Activated CD8-positive, alpha-beta memory T cell treated with anti-CD3 and anti-CD28 coated beads, Interleukin-2, amount 10 ng/mL, durations not matched to agents 7 days and 5 days (primary cell): ENCODE data around the gene C9orf57. TPM values are rescaled to one million over a fixed set of nuclear protein-coding genes. Genes with fewer than 3 reads are reported as not detected.
A peak's percentile ranks its signal among the peaks of the same experiment; 100 is the strongest.
"Not testable (repeated sequence)": the region's sequence is repeated elsewhere in the genome, so short reads cannot be mapped to it uniquely, and the experiment has no call there.

Experiments
- ATAC-seq: fragments of 150-1000 bp; cut with Tn5 transposase; one replicate; pipeline ENCODE4 v1.10.0; 2021; ENCODE audit warnings: moderate library complexity
- CTCF ChIA-PET: fragments of 350-600 bp; sonication (Branson Sonifier 250); formaldehyde crosslinking; loops from one replicate; lab custom pipeline; 2021; ENCODE audit warnings: antibody characterized with exemption; lab: Charles Lee
- DNase-seq: peaks from one replicate; pipeline ENCODE4 v3.0.0-alpha.2; 2020
- H3K27ac Mint-ChIP-seq: one replicate; pipeline ENCODE4 v1.8.0; 2021; ENCODE audit warnings: mild to moderate bottlenecking, mixed read lengths
- H3K27me3 Mint-ChIP-seq: one replicate; pipeline ENCODE4 v1.8.0; 2021; ENCODE audit warnings: mixed read lengths
- H3K36me3 Mint-ChIP-seq: one replicate; pipeline ENCODE4 v1.8.0; 2021; ENCODE audit warnings: mild to moderate bottlenecking, mixed read lengths
- H3K4me1 Mint-ChIP-seq: one replicate; pipeline ENCODE4 v1.8.0; 2021; ENCODE audit warnings: mixed read lengths
- H3K4me3 Mint-ChIP-seq: one replicate; pipeline ENCODE4 v1.8.0; 2021; ENCODE audit warnings: mild to moderate bottlenecking, moderate library complexity, mixed read lengths
- H3K9me3 Mint-ChIP-seq: one replicate; pipeline ENCODE4 v1.8.0; 2022; ENCODE audit warnings: low read depth, mixed read lengths
- total RNA-seq, 2 experiments: library from RNA; stranded (reverse); gene quantifications; one replicate each; pipeline ENCODE4 v1.2.3, GENCODE V29; 2021

Gene C9orf57
- total RNA-seq, 2 experiments from 2014 or later: not detected

DNA sequence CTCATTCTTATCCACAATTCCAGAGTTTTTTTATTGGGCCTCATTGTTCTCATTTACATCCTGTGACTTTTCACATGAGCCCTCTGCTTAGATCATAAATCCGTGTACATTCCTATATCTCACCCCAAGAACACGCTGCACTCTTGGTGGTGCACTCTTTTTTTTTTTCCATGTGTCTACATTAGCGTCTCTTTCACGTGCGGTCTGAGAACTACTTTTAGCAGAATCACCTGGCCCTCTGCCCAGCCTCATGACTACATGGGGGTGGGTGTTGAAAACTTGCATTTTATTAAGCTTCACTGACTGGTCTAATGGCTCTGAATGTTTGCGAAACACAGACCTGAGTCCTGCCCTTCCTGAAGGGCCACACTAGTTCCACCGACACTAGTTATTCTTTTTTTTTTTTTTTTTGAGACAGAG lies 18.6 kb downstream of the C9orf57 start:
- no peaks in the 10 kb centered on the region for H3K9me3 Mint-ChIP-seq
- no peak overlapping the region for H3K4me3 Mint-ChIP-seq
- CTCF ChIA-PET: no interaction called here
- no peaks in the 10 kb centered on the region for H3K36me3 Mint-ChIP-seq
- ATAC-seq (no peak), DNase-seq (no peak)
- H3K4me1 Mint-ChIP-seq: peaks cover 4% of the 10 kb centered on the region
- peaks cover 20% of the 10 kb centered on the region for H3K27me3 Mint-ChIP-seq
- no peak overlapping the region for H3K27ac Mint-ChIP-seq

GRCh38 chr9:72041369-72041768 lies 19.0 kb downstream of the C9orf57 start:
- H3K4me3 Mint-ChIP-seq: no peak overlapping the region
- no peak for DNase-seq
- H3K9me3 Mint-ChIP-seq: no peaks in the 10 kb centered on the region
- H3K36me3 Mint-ChIP-seq: no peaks in the 10 kb centered on the region
- peaks cover 4% of the 10 kb centered on the region for H3K4me1 Mint-ChIP-seq
- H3K27ac Mint-ChIP-seq: no peak overlapping the region
- CTCF ChIA-PET: no interaction called here
- no peak for ATAC-seq
- peaks cover 20% of the 10 kb centered on the region for H3K27me3 Mint-ChIP-seq

- H3K27ac Mint-ChIP-seq: no peak overlapping the region
- H3K4me1 Mint-ChIP-seq: peaks cover 4% of the 10 kb centered on the region
- H3K4me3 Mint-ChIP-seq: no peak overlapping the region
- H3K36me3 Mint-ChIP-seq: no peaks in the 10 kb centered on the region
- no peaks in the 10 kb centered on the region for H3K9me3 Mint-ChIP-seq
- ATAC-seq (no peak), DNase-seq (no peak)
- H3K27me3 Mint-ChIP-seq: peaks cover 20% of the 10 kb centered on the region
- CTCF ChIA-PET: interaction anchor here (0.7 to 3.1 kb wide), 28 partner anchors 9 to 1148 kb away, joined by 3 to 49 read pairs (median 4); no protein-coding TSS in a partner anchor
Observed at GRCh38 chr9:72039532-72039931, 20.9 kb downstream of the C9orf57 start.

DNA sequence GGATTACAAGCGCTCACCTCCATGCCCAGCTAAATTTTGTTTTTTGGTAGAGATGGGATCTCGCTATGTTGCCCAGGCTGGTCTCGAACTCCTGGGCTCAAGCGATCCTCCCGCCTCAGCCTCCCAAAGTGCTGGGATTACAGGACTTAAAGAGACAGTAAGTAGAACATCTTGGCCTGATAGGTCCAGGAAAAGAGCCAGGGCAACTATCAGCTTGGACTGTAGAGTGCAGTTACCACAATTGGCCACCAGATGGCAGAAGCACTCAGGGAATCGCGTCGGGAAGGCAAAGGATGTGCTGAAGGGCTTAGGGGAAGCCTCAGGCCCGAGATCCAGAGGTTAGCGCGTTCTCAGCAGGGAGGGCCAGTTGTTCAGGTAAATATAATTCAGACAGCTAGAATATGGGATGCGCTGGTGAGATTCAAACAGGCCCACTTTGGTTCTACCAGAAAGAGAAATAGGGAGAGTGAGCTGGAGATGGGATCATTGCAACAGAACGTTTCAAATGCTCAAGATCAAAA lies 21.5 kb downstream of the C9orf57 start:
- CTCF ChIA-PET: interaction anchor here (0.7 to 3.1 kb wide), 31 partner anchors 9 to 783 kb away, joined by 3 to 49 read pairs (median 4); no protein-coding TSS in a partner anchor
- Mint-ChIP-seq H3K4me3 (no peak overlapping the region), H3K36me3 (no peaks in the 10 kb centered on the region), H3K27ac (no peak overlapping the region), H3K9me3 (no peaks in the 10 kb centered on the region), H3K27me3 (peaks cover 20% of the 10 kb centered on the region), H3K4me1 (peaks cover 4% of the 10 kb centered on the region)
- peak; percentile 69 for DNase-seq
- peak; percentile 83 for ATAC-seq

GRCh38 chr9:72038408-72038807 lies 22.0 kb downstream of the C9orf57 start:
- Mint-ChIP-seq H3K27ac (no peak overlapping the region), H3K9me3 (no peaks in the 10 kb centered on the region), H3K27me3 (peaks cover 16% of the 10 kb centered on the region), H3K36me3 (no peaks in the 10 kb centered on the region), H3K4me1 (peaks cover 4% of the 10 kb centered on the region), H3K4me3 (no peak overlapping the region)
- CTCF ChIA-PET: interaction anchor here (0.8 to 3.1 kb wide), 27 partner anchors 8 to 754 kb away, joined by 3 to 49 read pairs (median 5); no protein-coding TSS in a partner anchor
- ATAC-seq: no peak
- no peak for DNase-seq

- Mint-ChIP-seq H3K36me3 (no peaks in the 10 kb centered on the region), H3K4me1 (peaks cover 4% of the 10 kb centered on the region), H3K27ac (no peak overlapping the region), H3K4me3 (no peak overlapping the region), H3K9me3 (no peaks in the 10 kb centered on the region), H3K27me3 (peaks cover 9% of the 10 kb centered on the region)
- ATAC-seq: no peak
- CTCF ChIA-PET: interaction anchor here (1.0 to 1.3 kb wide), 2 partner anchors 11 to 234 kb away, joined by 3 to 4 read pairs; no protein-coding TSS in a partner anchor
- DNase-seq: no peak
Observed at GRCh38 chr9:72037571-72037970, 22.8 kb downstream of the C9orf57 start.

- CTCF ChIA-PET: interaction anchor here (1.6 to 1.7 kb wide), 2 partner anchors 8 to 241 kb away, joined by 6 read pairs; no protein-coding TSS in a partner anchor
- H3K4me1 Mint-ChIP-seq: peaks cover 3% of the 10 kb centered on the region
- no peaks in the 10 kb centered on the region for H3K36me3 Mint-ChIP-seq
- ATAC-seq (no peak), DNase-seq (no peak)
- H3K27ac Mint-ChIP-seq: no peak overlapping the region
- H3K4me3 Mint-ChIP-seq: no peak overlapping the region
- H3K9me3 Mint-ChIP-seq: no peaks in the 10 kb centered on the region
- no peaks in the 10 kb centered on the region for H3K27me3 Mint-ChIP-seq
Observed at GRCh38 chr9:72030767-72031166, 29.6 kb downstream of the C9orf57 start.

DNA sequence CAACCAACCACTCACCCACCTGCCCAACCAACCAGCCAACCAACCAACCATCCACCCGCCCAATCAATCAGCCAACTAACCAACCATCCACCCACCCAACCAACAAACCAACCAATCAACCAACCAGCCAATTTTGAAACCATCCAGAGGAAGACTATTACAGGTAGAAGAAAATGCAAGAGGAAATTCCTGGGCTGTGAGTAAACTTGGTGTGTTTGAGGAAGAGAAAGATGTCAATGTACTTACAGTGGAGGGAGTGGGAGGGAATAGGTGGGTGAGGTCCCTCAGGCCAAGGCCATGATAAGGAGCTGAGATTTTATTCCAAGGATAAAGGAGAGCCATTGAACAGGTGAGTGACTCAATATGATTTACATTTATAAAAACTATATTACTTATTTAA lies 30.4 kb downstream of the C9orf57 start:
- H3K27me3 Mint-ChIP-seq: no peaks in the 10 kb centered on the region
- no peaks in the 10 kb centered on the region for H3K9me3 Mint-ChIP-seq
- H3K36me3 Mint-ChIP-seq: no peaks in the 10 kb centered on the region
- DNase-seq (no peak), ATAC-seq (no peak)
- no peak overlapping the region for H3K27ac Mint-ChIP-seq
- CTCF ChIA-PET: interaction anchor here (1.7 kb wide), 1 partner anchor 9 kb away, joined by 6 read pairs; no protein-coding TSS in a partner anchor
- H3K4me3 Mint-ChIP-seq: no peak overlapping the region
- H3K4me1 Mint-ChIP-seq: peaks cover 9% of the 10 kb centered on the region

- ATAC-seq (peak; percentile 59), DNase-seq (no peak)
- Mint-ChIP-seq H3K27me3 (no peaks in the 10 kb centered on the region), H3K4me3 (no peak overlapping the region), H3K4me1 (peaks cover 13% of the 10 kb centered on the region), H3K9me3 (no peaks in the 10 kb centered on the region), H3K27ac (peak overlapping the region; percentile 81), H3K36me3 (no peaks in the 10 kb centered on the region)
- CTCF ChIA-PET: interaction anchor here (0.7 to 5.1 kb wide), 22 partner anchors 9 to 740 kb away, joined by 3 to 125 read pairs (median 4); no protein-coding TSS in a partner anchor
Observed at GRCh38 chr9:72025906-72026305, 34.5 kb downstream of the C9orf57 start.

DNA sequence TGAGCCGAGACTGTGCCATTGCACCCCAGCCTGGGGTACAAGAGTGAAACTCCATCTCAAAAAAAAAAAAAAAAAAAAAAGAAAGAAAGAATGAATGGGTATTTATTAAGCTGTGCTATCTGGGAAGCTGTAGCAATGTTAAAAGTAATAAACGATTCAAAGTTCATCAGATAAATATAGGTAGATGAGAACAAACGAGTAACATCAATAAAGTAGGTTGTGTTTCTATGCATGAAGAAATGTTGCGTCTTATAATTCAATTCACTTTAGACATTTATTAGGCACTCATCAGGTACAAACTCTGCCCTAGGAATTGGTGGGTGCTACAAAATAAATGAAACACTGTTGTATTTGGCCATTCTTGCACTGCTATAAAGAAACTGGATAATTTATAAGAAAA lies 36.8 kb downstream of the C9orf57 start:
- Mint-ChIP-seq H3K27ac (no peak overlapping the region), H3K4me1 (peaks cover 13% of the 10 kb centered on the region), H3K9me3 (no peaks in the 10 kb centered on the region), H3K36me3 (no peaks in the 10 kb centered on the region), H3K27me3 (no peaks in the 10 kb centered on the region), H3K4me3 (no peak overlapping the region)
- ATAC-seq: no peak
- CTCF ChIA-PET: interaction anchor here (0.9 to 5.1 kb wide), 10 partner anchors 11 to 271 kb away, joined by 3 to 125 read pairs (median 8); no protein-coding TSS in a partner anchor
- DNase-seq: no peak

GRCh38 chr9:72022841-72023240 lies 37.6 kb downstream of the C9orf57 start:
- DNase-seq: no peak
- Mint-ChIP-seq H3K36me3 (no peaks in the 10 kb centered on the region), H3K27me3 (no peaks in the 10 kb centered on the region), H3K9me3 (no peaks in the 10 kb centered on the region), H3K27ac (no peak overlapping the region), H3K4me1 (peaks cover 13% of the 10 kb centered on the region), H3K4me3 (no peak overlapping the region)
- CTCF ChIA-PET: interaction anchor here (0.9 to 5.1 kb wide), 3 partner anchors 14 to 219 kb away, joined by 3 to 125 read pairs (median 12); no protein-coding TSS in a partner anchor
- ATAC-seq: no peak

DNA sequence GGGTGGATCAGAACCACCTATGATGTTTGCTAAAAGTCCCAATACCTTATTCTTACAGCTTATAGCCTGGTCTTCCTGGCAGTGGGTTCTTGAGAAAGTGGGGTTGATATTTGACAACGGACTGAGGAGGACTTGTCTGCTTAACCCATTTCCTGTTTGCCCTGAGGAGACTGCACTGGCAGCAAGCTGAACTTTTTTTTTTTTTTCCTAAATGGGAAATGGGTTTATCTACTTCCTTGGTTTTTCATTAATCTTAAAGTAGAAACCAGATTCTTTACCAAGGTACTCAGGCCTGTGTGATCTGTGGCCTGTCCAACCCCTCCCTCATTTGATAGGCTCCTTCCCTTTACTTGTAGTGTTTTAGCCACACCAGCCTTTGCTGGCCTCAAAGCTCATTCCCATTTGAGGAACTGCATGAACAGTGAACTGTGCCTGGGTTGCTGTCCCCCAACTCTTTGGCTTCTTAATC lies 47.1 kb downstream of the C9orf57 start:
- CTCF ChIA-PET: interaction anchor here (0.9 to 1.5 kb wide), 3 partner anchors 10 to 258 kb away, joined by 3 to 4 read pairs (median 3); no protein-coding TSS in a partner anchor
- peaks cover 7% of the 10 kb centered on the region for H3K4me1 Mint-ChIP-seq
- no peaks in the 10 kb centered on the region for H3K36me3 Mint-ChIP-seq
- no peaks in the 10 kb centered on the region for H3K9me3 Mint-ChIP-seq
- DNase-seq (no peak), ATAC-seq (no peak)
- H3K27ac Mint-ChIP-seq: no peak overlapping the region
- H3K4me3 Mint-ChIP-seq: no peak overlapping the region
- no peaks in the 10 kb centered on the region for H3K27me3 Mint-ChIP-seq

DNA sequence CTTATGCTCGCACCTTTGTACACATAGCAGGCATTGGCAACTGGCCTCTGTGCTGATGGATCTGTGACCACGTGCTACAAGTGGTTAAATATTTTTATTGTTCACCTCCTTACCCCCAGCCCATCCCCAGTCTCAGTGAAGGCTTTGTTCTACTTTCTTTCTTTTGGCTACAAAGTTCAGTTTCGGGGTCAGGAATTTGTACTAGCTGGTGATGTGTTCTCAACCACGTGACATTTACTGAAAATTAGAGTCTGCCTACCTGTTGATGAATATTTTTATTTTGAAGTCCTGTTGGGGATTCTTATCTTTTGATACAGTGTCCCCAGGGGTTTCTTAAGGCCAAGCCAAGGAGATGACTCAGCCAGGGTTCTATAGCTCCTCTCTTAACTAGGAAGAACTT lies 47.8 kb downstream of the C9orf57 start:
- Mint-ChIP-seq H3K4me1 (peaks cover 7% of the 10 kb centered on the region), H3K36me3 (no peaks in the 10 kb centered on the region), H3K27ac (no peak overlapping the region), H3K9me3 (no peaks in the 10 kb centered on the region), H3K27me3 (no peaks in the 10 kb centered on the region), H3K4me3 (no peak overlapping the region)
- CTCF ChIA-PET: interaction anchor here (0.9 to 1.5 kb wide), 2 partner anchors 9 to 259 kb away, joined by 3 read pairs; no protein-coding TSS in a partner anchor
- DNase-seq (no peak), ATAC-seq (no peak)

GRCh38 chr9:72007726-72008125 lies 52.7 kb downstream of the C9orf57 start:
- H3K4me3 Mint-ChIP-seq, H3K36me3 Mint-ChIP-seq, ATAC-seq, H3K27ac Mint-ChIP-seq, H3K27me3 Mint-ChIP-seq, H3K4me1 Mint-ChIP-seq, H3K9me3 Mint-ChIP-seq, DNase-seq: not testable (repeated sequence)
- CTCF ChIA-PET: interaction anchor here (1.2 to 2.1 kb wide), 2 partner anchors 189 to 201 kb away, joined by 3 to 6 read pairs; no protein-coding TSS in a partner anchor
